Ascending aorta (tissue), 2 donors: ENCODE results near the gene HILPDA. TPM values are rescaled to one million over a fixed set of nuclear protein-coding genes. Genes with fewer than 3 reads are reported as not detected.
A peak's percentile ranks its signal among the peaks of the same experiment; 100 is the strongest.
"Not testable (repeated sequence)": the region's sequence is repeated elsewhere in the genome, so short reads cannot be mapped to it uniquely, and the experiment has no call there.

ENCODE experiments used
- DNase-seq, 2 donors: peaks; one replicate each; pipeline ENCODE4 v3.0.0-alpha.2; 2019; ENCODE audit warnings: low spot score in 2 of 2
- H3K27ac ChIP-seq, 2 donors: fragments of 200-600 bp; sonication (generic); one replicate each; pipeline ENCODE4 v1.5.1; 2016 to 2017; ENCODE audit warnings: mild to moderate bottlenecking in 1 of 2
- H3K27me3 ChIP-seq: fragments of 200-600 bp; sonication (generic); one replicate; pipeline ENCODE4 v1.5.1; 2017
- H3K36me3 ChIP-seq, 2 donors: fragments of 200-600 bp; sonication (generic); one replicate each; pipeline ENCODE4 v1.5.1; 2016
- H3K4me1 ChIP-seq, 2 donors: fragments of 200-600 bp; sonication (generic); one replicate each; pipeline ENCODE4 v1.5.1; 2016 to 2017; ENCODE audit warnings: mild to moderate bottlenecking in 1 of 2
- H3K4me3 ChIP-seq, 2 donors: fragments of 200-600 bp; sonication (generic); one replicate each; pipeline ENCODE4 v1.5.1; 2016 to 2017; ENCODE audit warnings: mild to moderate bottlenecking in 1 of 2
- H3K9me3 ChIP-seq, 2 donors: fragments of 200-600 bp; sonication (generic); one replicate each; pipeline ENCODE4 v1.5.1; 2016
- intact Hi-C: fragments of 100-400 bp; cut with DNase I; formaldehyde crosslinking; loops from one replicate; pipeline ENCODE4 v1.15.1; 2023
- total RNA-seq: library from RNA; depleted of rRNA; stranded (reverse); fragments of >200 nt; gene quantifications from one replicate; pipeline ENCODE4 v1.1.0, GENCODE V29; 2016
- TF ChIP-seq, protein P1 (sequence below), 3 experiments: fragments of 200-600 bp in 2 of 3; fragments of 450-650 bp in 1 of 3; sonication (generic) in 2 of 3; IDR thresholded peaks; one replicate each; pipeline ENCODE4 v1.5.1; 2016 to 2019; ENCODE audit warnings: antibody characterized with exemption in 3 of 3, mild to moderate bottlenecking in 1 of 3, moderate library complexity in 1 of 3

The HILPDA gene
- total RNA-seq, 1 donor from 2014 or later, result 19.3 TPM

DNA sequence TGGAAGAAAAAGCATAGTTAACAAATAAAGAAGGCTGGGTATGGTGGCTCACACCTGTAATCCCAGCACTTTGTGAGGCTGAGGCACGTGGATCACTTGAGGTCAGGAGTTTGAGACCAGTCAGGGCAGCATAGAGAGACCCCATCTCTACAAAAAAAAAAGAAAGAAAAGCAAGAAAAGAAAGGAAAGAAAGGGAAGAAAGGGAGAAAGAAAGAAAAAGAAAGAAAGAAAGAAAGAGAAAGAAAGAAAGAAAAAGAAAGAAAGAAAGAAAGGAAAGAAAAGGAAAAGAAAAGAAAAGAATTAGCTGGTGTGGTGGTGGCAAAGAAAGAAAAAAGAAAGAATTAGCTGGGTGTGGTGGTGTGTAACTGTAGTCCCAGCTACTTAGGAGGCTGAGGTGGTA is 3.1 kb upstream of the HILPDA start:
- intact Hi-C loops, result no loop called here
- DNase-seq, result no peak
- Histone ChIP-seq H3K9me3 (no peaks in the 10 kb centered on the region), H3K4me3 (no peak overlapping the region), H3K27me3 (no peaks in the 10 kb centered on the region), H3K4me1 (peaks cover 4 to 18% of the 10 kb centered on the region in 2 donors), H3K27ac (peak overlapping the region in 1 of 2 donors; percentile 23), H3K36me3 (peaks cover 0 to 4% of the 10 kb centered on the region in 2 donors)
- TF ChIP-seq, protein P1, sequence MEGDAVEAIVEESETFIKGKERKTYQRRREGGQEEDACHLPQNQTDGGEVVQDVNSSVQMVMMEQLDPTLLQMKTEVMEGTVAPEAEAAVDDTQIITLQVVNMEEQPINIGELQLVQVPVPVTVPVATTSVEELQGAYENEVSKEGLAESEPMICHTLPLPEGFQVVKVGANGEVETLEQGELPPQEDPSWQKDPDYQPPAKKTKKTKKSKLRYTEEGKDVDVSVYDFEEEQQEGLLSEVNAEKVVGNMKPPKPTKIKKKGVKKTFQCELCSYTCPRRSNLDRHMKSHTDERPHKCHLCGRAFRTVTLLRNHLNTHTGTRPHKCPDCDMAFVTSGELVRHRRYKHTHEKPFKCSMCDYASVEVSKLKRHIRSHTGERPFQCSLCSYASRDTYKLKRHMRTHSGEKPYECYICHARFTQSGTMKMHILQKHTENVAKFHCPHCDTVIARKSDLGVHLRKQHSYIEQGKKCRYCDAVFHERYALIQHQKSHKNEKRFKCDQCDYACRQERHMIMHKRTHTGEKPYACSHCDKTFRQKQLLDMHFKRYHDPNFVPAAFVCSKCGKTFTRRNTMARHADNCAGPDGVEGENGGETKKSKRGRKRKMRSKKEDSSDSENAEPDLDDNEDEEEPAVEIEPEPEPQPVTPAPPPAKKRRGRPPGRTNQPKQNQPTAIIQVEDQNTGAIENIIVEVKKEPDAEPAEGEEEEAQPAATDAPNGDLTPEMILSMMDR (IDR thresholded peaks at IDR 0.05), result no peak

DNA sequence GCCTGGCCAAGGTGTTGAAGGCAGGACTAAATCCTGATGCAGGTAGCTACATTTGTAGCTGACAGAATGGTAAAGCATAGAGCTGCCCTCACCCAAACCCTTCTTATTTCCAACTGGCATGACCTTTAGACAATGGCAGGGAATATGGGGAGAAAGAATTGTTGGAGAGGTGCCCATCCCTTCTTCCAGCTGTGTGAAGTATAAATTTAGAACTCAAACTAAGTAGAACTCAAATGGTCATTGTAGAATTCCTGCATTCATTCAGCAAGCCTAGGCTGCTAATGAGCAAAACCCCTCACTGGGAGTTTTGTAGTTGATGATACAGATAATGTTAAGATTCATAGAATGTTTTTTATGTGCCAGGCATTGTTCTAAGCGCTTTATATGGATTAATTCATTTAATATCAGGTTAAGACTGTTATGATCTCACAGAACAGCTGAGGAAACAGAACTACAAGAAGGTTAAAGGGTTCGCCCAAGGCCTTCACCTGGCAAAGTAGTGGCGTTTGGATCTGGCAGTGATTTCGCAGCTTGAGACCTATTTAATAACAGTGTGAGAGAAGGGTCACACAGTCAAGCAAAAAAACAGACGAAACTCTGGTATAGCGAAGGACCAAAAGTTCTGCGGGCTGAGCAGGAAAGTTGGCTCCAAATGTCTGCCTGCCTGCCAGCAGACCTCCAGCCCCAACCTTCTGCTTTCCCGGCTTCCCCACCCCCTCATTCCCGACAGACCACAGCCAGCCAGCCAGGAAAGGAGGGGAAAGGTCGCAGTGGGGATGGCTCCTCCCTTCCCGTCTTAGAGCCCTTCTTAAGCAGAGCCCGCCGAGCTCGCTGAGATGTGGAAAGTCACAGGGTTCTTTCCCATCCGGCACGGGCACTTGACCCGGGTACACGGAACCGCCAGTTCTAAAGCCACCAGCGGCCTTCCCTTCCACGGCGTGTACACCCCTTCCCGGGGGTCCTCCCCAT is 1.6 kb upstream of the HILPDA start:
- Histone ChIP-seq H3K4me3 (peak overlapping the region in 1 of 2 donors; percentile 72), H3K27ac (peak overlapping the region; percentile 90 to 96), H3K27me3 (no peaks in the 10 kb centered on the region), H3K36me3 (peaks cover 0 to 4% of the 10 kb centered on the region in 2 donors), H3K4me1 (peaks cover 4 to 18% of the 10 kb centered on the region in 2 donors), H3K9me3 (no peaks in the 10 kb centered on the region)
- intact Hi-C loops, result no loop called here
- DNase-seq, result peak; percentile 76 to 94
- TF ChIP-seq, protein P1 (IDR thresholded peaks at IDR 0.05), result no peak

DNA sequence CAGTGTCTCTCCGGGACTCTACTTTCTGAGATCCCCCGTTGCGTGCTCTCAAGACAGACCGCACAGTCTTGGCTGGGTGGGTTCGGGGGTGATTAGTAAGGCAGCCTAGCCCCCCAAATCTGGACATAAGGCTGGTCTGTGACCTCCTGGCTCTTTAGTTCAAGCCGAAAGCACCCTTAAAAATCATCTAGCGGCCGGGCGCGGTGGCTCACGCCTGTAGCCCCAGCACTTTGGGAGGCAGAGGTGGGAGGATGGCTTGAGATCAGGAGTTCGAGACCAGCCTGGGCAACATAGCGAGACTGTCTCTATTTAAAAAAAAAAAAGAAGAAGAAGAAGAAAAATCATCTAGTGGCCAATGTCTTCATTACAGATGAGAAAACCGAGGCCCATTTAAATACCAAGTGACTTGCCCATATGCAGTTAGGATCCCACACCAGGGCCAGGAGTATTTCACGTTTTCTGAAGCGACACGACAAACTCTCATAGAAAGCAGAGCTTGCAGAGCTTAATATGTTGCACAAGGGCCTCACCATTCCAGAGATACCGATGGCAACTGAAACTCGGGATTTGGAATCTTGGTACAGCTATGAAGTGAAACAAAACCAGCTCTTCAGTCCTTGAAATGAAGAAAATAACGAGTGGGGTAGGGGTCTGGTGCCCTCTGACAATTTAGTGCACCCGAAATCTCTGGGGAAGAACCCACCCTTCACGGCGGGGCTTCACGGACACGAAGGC is 703 bp upstream of the HILPDA start:
- no peaks in the 10 kb centered on the region for H3K27me3 ChIP-seq
- peak overlapping the region; percentile 90 to 96 for H3K27ac ChIP-seq
- TF ChIP-seq, protein P1 (IDR thresholded peaks at IDR 0.05), result peak in 1 of 3 experiments; percentile 27
- no peaks in the 10 kb centered on the region for H3K9me3 ChIP-seq
- peak overlapping the region; percentile 72 to 84 for H3K4me3 ChIP-seq
- peaks cover 4 to 18% of the 10 kb centered on the region in 2 donors for H3K4me1 ChIP-seq
- no peak for DNase-seq
- intact Hi-C loops, result loop anchor here (1.0 to 5.0 kb wide), 2 partner anchors 46 to 113 kb away; partner anchors contain the start of genes IMPDH1 and RBM28
- peaks cover 0 to 4% of the 10 kb centered on the region in 2 donors for H3K36me3 ChIP-seq

DNA sequence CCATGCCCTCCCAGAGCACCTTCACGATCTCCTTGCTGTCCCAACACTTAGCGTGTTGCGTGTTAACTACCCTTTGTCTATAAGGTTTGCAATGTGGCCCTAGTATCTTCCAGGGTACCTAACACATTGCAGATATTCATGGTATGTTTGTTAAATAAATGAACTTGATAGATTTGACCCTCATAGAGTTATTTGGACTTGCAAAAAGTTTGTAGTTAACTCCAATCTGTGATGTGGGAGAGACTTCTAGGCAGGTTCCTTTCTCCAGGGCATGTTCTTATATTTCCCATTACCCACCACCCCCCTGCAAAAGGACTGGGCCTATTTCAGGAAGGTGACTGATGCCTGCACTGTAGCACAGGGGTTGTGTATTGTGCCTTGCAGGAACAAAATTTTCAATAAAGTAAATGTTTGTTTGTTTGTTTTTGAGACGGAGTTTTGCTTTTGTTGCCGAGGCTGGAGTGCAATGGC is 612 bp downstream of the HILPDA start:
- peaks cover 4 to 18% of the 10 kb centered on the region in 2 donors for H3K4me1 ChIP-seq
- TF ChIP-seq, protein P1 (IDR thresholded peaks at IDR 0.05), result no peak

DNA sequence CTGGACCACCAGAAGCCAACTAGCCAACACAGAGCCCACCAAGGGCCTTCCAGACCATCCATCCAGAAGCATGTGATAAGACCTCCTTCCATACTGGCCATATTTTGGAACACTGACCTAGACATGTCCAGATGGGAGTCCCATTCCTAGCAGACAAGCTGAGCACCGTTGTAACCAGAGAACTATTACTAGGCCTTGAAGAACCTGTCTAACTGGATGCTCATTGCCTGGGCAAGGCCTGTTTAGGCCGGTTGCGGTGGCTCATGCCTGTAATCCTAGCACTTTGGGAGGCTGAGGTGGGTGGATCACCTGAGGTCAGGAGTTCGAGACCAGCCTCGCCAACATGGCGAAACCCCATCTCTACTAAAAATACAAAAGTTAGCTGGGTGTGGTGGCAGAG is 1.7 kb downstream of the HILPDA start:
- Histone ChIP-seq H3K27ac (peak overlapping the region in 1 of 2 donors; percentile 43), H3K4me3 (peak overlapping the region in 1 of 2 donors; percentile 72), H3K4me1 (peaks cover 4 to 18% of the 10 kb centered on the region in 2 donors)
- not testable (repeated sequence) for H3K36me3 ChIP-seq, DNase-seq, H3K27me3 ChIP-seq, H3K9me3 ChIP-seq
- intact Hi-C loops, result loop anchor here (5.0 kb wide), 1 partner anchor 115 kb away; the partner anchor contains the start of gene RBM28

More for the DNA sequence above, 612 bp downstream of the HILPDA start:
- Histone ChIP-seq H3K36me3 (peaks cover 0 to 4% of the 10 kb centered on the region in 2 donors), H3K27ac (peak overlapping the region; percentile 90 to 96), H3K27me3 (no peaks in the 10 kb centered on the region), H3K4me3 (peak overlapping the region; percentile 72 to 84), H3K9me3 (no peaks in the 10 kb centered on the region)
- no peak for DNase-seq
- intact Hi-C loops, result loop anchor here (5.0 kb wide), 1 partner anchor 114 kb away; the partner anchor contains the start of gene RBM28
